Colonic mucosa (tissue), 4 donors: ENCODE measurements around the gene NID1. TPM values are rescaled to one million over a fixed set of nuclear protein-coding genes. Genes with fewer than 3 reads are reported as not detected.

ENCODE experiments used
- DNase-seq: peaks from one replicate; pipeline ENCODE4 v3.0.0-alpha.2; 2020
- H3K27ac ChIP-seq: fragments of 200-600 bp; one replicate; pipeline ENCODE4 v1.8.0; 2021
- H3K27me3 ChIP-seq: fragments of 200-600 bp; one replicate; pipeline ENCODE4 v1.8.0; 2021
- H3K36me3 ChIP-seq: fragments of 200-600 bp; one replicate; pipeline ENCODE4 v1.8.0; 2021
- H3K4me1 ChIP-seq: fragments of 200-600 bp; one replicate; pipeline ENCODE4 v1.8.0; 2021; ENCODE audit warnings: mild to moderate bottlenecking
- H3K4me3 ChIP-seq: fragments of 200-600 bp; one replicate; pipeline ENCODE4 v1.8.0; 2021
- H3K9ac ChIP-seq, 2 donors: one replicate each; pipeline ENCODE4 v1.7.0; 2013; ENCODE audit warnings: control low read depth in 2 of 2, low read depth in 2 of 2, low read length in 2 of 2
- H3K9me3 ChIP-seq: fragments of 200-600 bp; one replicate; pipeline ENCODE4 v1.8.0; 2021
- CTCF ChIP-seq: fragments of 200-600 bp; IDR thresholded peaks from one replicate; pipeline ENCODE4 v1.8.0; 2022; ENCODE audit warnings: antibody characterized with exemption, mild to moderate bottlenecking
- intact Hi-C: fragments of 100-400 bp; cut with DNase I; formaldehyde crosslinking; loops from one replicate; pipeline ENCODE4 v1.14.1; 2022
- total RNA-seq, 2 donors: library from RNA; stranded (reverse); fragmentation: NEBNext Ultra II Directional in 1 of 2; extraction: Animal tissue kit (Norgen Biotek cat#: 25700) in 1 of 2; gene quantifications; one replicate each; pipeline ENCODE4 v1.2.1, GENCODE V29; 2021
- donor health status: healthy.
- donor health status: DM: no; HTN: no; CAD: no.
- donor health status: DM: no; HTN: no; CAD: no.

The NID1 gene
- 10 to 100 TPM in 1 of 2 donors, 1 to 10 TPM in 1; 8.8 to 25.5 TPM for total RNA-seq

DNA sequence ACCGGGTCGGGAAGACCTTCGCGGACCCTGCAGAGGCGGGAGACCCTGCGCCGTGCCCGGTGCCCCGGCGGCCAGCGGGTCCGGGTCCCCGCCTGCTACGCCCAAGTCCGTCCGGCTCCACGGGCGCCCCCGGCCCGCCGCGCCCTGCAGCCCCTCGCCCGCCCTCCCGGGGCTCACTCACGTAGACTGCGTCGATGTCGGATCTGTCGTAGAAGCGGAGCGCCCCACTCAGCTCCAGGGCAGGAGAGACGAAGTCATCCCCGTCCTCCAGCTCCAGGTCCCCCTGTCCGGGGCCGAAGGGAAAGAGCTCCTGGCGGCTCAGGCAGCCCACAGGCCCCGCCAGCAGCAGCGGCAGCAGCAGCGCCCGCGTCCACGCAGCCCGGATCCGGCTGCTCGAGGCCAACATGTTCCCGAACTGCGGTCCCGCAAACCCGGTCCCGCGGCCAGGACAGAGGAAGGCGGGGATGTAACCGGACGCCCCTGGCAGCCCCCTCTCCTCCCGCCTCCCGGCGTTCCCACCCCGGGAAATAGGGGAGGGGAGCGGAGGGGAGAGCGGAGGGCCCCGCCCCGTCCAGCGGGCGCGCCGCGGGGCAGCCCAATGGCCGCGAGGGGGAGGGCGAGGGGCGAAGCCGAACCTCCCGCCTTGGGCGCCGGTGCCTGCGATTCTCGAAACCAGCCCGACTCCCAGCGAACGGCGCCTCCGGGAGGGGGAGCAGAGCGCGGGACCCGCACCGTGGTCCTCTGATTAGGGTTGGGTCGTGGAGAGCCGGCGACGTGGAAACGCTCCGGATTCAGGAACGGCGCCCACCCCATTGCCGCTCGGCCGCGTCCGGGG lies at the start of gene NID1:
Gene NID1, minus strand, starts transcription at position 417 of the 835 bp plus-strand sequence. Its CDS starts 11 bp downstream, at position 406.
- Histone ChIP-seq H3K27ac (peak within 1 kb of the TSS; percentile 80), H3K4me3 (peak within 1 kb of the TSS; percentile 51), H3K9ac (peak within 1 kb of the TSS; percentile 61 to 91), H3K27me3 (peaks cover 19% of the 10 kb centered on the region), H3K4me1 (no peaks in the 10 kb centered on the region), H3K9me3 (no peaks in the 10 kb centered on the region), H3K36me3 (no peaks in the 10 kb centered on the region)
- intact Hi-C loops = no loop called here
- TF ChIP-seq CTCF = no peak
- peak; percentile 56 for DNase-seq

GRCh38 chr1:236114076-236114747 lies 49.3 kb upstream of the NID1 start:
- no peak overlapping the region for H3K4me3 ChIP-seq
- no peak overlapping the region for H3K27ac ChIP-seq
- no peak for TF ChIP-seq CTCF
- intact Hi-C loops = loop anchor here (5.0 kb wide), 1 partner anchor 58 kb away; no protein-coding TSS in a partner anchor
- no peak overlapping the region for H3K9ac ChIP-seq
- H3K9me3 ChIP-seq = no peaks in the 10 kb centered on the region
- H3K36me3 ChIP-seq = no peaks in the 10 kb centered on the region
- no peak for DNase-seq
- no peaks in the 10 kb centered on the region for H3K4me1 ChIP-seq
- no peaks in the 10 kb centered on the region for H3K27me3 ChIP-seq

DNA sequence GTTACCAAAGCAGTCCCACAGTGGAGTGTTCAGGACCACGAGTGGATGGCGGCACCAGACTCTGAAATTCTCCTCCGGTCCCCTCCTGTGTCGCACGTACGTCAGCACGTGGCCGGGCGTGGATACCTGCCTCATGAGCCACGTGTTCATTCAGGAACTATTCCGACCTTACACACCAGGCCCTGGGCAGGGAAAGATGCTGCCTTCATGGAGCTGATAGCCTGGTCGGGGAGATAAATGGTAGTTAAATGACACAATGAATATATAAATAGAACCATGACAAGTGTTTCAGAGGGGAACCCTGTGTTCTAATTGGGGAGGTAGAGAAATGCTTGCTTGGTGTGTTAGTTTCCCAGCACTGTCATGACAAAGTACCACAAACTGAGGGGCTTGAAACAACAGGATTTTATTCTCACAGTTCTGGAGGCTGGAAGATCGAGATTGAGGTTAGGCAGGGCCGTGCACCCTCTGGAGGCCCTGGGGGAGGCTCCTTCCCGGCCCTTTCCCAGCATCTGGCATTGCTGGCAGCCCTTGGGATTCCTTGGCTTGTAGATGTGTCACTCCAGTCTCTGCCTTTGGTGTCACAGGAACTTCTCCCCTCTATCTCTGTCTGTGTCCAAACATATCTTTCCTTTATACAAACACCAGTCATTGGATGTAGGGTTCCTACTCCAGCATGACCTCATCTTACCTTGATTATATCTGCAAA lies 48.6 kb upstream of the NID1 start:
- no peaks in the 10 kb centered on the region for H3K27me3 ChIP-seq
- intact Hi-C loops = loop anchor here (5.0 kb wide), 1 partner anchor 59 kb away; no protein-coding TSS in a partner anchor
- H3K4me1 ChIP-seq = no peaks in the 10 kb centered on the region
- no peak overlapping the region for H3K27ac ChIP-seq
- H3K9ac ChIP-seq = no peak overlapping the region
- no peaks in the 10 kb centered on the region for H3K36me3 ChIP-seq
- no peak for DNase-seq
- H3K9me3 ChIP-seq = no peaks in the 10 kb centered on the region
- no peak overlapping the region for H3K4me3 ChIP-seq
- TF ChIP-seq CTCF = no peak

- Histone ChIP-seq H3K9ac (no peak overlapping the region), H3K27ac (no peak overlapping the region), H3K36me3 (no peaks in the 10 kb centered on the region), H3K4me3 (no peak overlapping the region), H3K9me3 (no peaks in the 10 kb centered on the region), H3K27me3 (no peaks in the 10 kb centered on the region), H3K4me1 (no peaks in the 10 kb centered on the region)
- intact Hi-C loops = loop anchor here (5.0 kb wide), 1 partner anchor 60 kb away; no protein-coding TSS in a partner anchor
- TF ChIP-seq CTCF = no peak
- no peak for DNase-seq
Measured at GRCh38 chr1:236112332-236112627, 47.4 kb upstream of the NID1 start.

DNA sequence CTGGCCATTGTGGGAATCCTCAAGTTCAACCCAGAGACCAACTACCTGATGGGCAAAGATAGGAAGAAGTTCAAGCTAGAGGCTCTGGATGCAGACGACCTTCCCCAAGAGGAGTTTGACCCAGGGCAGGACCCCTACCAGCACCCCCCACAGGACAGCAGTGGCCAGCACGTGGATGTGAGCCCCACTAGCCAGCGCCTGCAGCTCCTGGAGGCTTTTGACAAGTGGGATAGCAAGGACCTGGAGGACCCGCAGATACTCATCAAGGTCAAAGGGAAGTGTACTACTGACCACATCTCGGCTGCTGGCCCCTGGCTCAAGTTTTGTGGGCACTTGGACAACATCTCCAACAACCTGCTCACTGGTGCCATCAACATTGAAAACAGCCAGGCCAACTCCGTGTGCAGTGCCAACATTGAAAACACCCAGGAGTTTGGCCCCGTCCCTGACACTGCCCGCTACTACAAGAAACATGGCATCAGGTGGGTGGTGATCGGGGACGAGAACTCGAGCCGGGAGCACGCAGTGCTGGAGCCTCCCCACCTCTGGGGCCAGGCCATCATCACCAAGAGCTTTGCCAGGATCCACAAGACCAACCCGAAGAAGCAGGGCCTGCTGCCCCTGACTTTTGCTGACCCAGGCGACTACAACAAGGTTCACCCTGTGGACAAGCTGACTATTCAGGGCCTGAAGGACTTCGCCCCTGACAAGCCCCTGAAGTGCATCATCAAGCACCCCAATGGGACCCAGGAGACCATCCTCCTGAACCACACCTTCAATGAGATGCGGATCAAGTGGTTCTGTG lies 46.8 kb upstream of the NID1 start:
- H3K9me3 ChIP-seq = no peaks in the 10 kb centered on the region
- no peak for TF ChIP-seq CTCF
- no peaks in the 10 kb centered on the region for H3K4me1 ChIP-seq
- no peak for DNase-seq
- no peak overlapping the region for H3K4me3 ChIP-seq
- no peaks in the 10 kb centered on the region for H3K36me3 ChIP-seq
- H3K27ac ChIP-seq = no peak overlapping the region
- H3K27me3 ChIP-seq = no peaks in the 10 kb centered on the region
- no peak overlapping the region for H3K9ac ChIP-seq
- intact Hi-C loops = loop anchor here (2.0 to 5.0 kb wide), 2 partner anchors 61 to 377 kb away; no protein-coding TSS in a partner anchor
